MCF 10A (cell line): ENCODE data around the gene CDC45. TPM values are rescaled to one million over a fixed set of nuclear protein-coding genes. Genes with fewer than 3 reads are reported as not detected.

ENCODE experiments used
- BruUV-seq: library from RNA; stranded (reverse); fragments of 400-500 nt; replicated peaks from 2 replicates; lab custom pipeline; 2021; lab: Mats Ljungman, UMichigan
- CTCF ChIA-PET: fragments of 300-600 bp; sonication (Branson Sonifier 250); formaldehyde crosslinking; extraction: SDS; loops from one replicate; lab custom pipeline; 2021; ENCODE audit warnings: antibody characterized with exemption, inconsistent platforms; lab: Yijun Ruan, JAX
- POLR2A ChIA-PET: fragments of 300-600, 350-650 bp; sonication (Branson Sonifier 250); formaldehyde crosslinking; extraction: SDS; loops from one replicate; lab custom pipeline; 2020; ENCODE audit warnings: antibody characterized with exemption, inconsistent platforms; lab: Yijun Ruan, JAX
- DNase-seq: peaks from one replicate; pipeline ENCODE4 v3.0.0-alpha.2; 2018; ENCODE audit not compliant: unreplicated experiment
- H3K27ac Mint-ChIP-seq: one replicate; pipeline ENCODE4 v1.8.0; 2022; ENCODE audit warnings: mild to moderate bottlenecking, low read depth, mixed read lengths; ENCODE audit not compliant: unreplicated experiment
- H3K27me3 Mint-ChIP-seq: one replicate; pipeline ENCODE4 v1.8.0; 2022; ENCODE audit warnings: mixed read lengths; ENCODE audit not compliant: insufficient read depth, unreplicated experiment
- H3K36me3 Mint-ChIP-seq: one replicate; pipeline ENCODE4 v1.8.0; 2022; ENCODE audit warnings: mild to moderate bottlenecking, moderate library complexity, mixed read lengths; ENCODE audit not compliant: insufficient read depth, unreplicated experiment
- H3K4me1 Mint-ChIP-seq: one replicate; pipeline ENCODE4 v1.8.0; 2022; ENCODE audit warnings: mixed read lengths; ENCODE audit not compliant: insufficient read depth, unreplicated experiment
- H3K4me3 Mint-ChIP-seq: one replicate; pipeline ENCODE4 v1.8.0; 2022; ENCODE audit warnings: mild to moderate bottlenecking, moderate library complexity, mixed read lengths; ENCODE audit not compliant: unreplicated experiment
- H3K9me3 Mint-ChIP-seq: one replicate; pipeline ENCODE4 v1.8.0; 2022; ENCODE audit warnings: mixed read lengths; ENCODE audit not compliant: unreplicated experiment
- intact Hi-C: fragments of 100-400 bp; cut with micrococcal nuclease; formaldehyde crosslinking; loops from 2 replicates; pipeline ENCODE4 v1.14.1; 2022
- total RNA-seq: library from RNA; stranded (reverse); gene quantifications from 2 replicates; pipeline ENCODE4 v1.2.3, GENCODE V29; 2022
- TF ChIP-seq, protein P1 (sequence below): fragments of 200-600 bp; IDR thresholded peaks from one replicate; pipeline ENCODE4 v1.8.0; 2022; ENCODE audit warnings: antibody characterized with exemption, mild to moderate bottlenecking; ENCODE audit not compliant: unreplicated experiment

CDC45 gene
- total RNA-seq, 1 experiment from 2014 or later, result 18.6 TPM

- H3K27me3 Mint-ChIP-seq, result no peaks in the 10 kb centered on the region
- H3K4me3 Mint-ChIP-seq, result no peak overlapping the region
- peaks cover 9% of the 10 kb centered on the region for H3K36me3 Mint-ChIP-seq
- ChIA-PET POLR2A (interaction anchor here (0.7 kb wide), 1 partner anchor 555 kb away, joined by 5 read pairs; no protein-coding TSS in a partner anchor), CTCF (no interaction called here)
- no peak for DNase-seq
- no peak overlapping the region for H3K27ac Mint-ChIP-seq
- H3K4me1 Mint-ChIP-seq, result no peaks in the 10 kb centered on the region
- intact Hi-C loops, result no loop called here
- no peaks in the 10 kb centered on the region for H3K9me3 Mint-ChIP-seq
- TF ChIP-seq, protein P1, sequence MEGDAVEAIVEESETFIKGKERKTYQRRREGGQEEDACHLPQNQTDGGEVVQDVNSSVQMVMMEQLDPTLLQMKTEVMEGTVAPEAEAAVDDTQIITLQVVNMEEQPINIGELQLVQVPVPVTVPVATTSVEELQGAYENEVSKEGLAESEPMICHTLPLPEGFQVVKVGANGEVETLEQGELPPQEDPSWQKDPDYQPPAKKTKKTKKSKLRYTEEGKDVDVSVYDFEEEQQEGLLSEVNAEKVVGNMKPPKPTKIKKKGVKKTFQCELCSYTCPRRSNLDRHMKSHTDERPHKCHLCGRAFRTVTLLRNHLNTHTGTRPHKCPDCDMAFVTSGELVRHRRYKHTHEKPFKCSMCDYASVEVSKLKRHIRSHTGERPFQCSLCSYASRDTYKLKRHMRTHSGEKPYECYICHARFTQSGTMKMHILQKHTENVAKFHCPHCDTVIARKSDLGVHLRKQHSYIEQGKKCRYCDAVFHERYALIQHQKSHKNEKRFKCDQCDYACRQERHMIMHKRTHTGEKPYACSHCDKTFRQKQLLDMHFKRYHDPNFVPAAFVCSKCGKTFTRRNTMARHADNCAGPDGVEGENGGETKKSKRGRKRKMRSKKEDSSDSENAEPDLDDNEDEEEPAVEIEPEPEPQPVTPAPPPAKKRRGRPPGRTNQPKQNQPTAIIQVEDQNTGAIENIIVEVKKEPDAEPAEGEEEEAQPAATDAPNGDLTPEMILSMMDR, result no peak
- BruUV-seq, result no TSS peak
Measured at GRCh38 chr22:19516378-19517170, 36.9 kb downstream of the CDC45 start.

DNA sequence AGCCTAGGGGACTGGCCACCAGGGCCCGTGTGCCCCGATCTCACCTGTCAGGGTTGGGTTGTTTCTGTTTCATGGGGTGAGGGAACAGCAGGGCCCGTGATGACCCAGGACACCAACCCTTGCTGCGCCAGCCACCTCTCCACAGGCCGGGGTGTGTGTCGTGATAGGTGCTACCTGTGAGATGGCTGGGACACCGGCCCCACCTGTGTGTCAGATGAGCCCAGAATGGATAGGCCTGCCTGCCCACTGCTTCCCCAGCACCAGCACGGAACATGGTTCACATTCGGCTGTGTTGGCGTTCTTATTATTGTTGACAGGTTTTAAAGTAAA is 37.4 kb downstream of the CDC45 start:
- Mint-ChIP-seq H3K27ac (no peak overlapping the region), H3K9me3 (no peaks in the 10 kb centered on the region), H3K27me3 (no peaks in the 10 kb centered on the region), H3K36me3 (peaks cover 9% of the 10 kb centered on the region), H3K4me1 (no peaks in the 10 kb centered on the region), H3K4me3 (no peak overlapping the region)
- DNase-seq, result no peak
- intact Hi-C loops, result no loop called here
- CTCF ChIA-PET, result no interaction called here
- BruUV-seq, result no TSS peak
- TF ChIP-seq, protein P1, result no peak
- POLR2A ChIA-PET, result interaction anchor here (0.6 kb wide), 1 partner anchor 38 kb away, joined by 3 read pairs; the partner anchor contains the start of gene CDC45

GRCh38 chr22:19517919-19518611 is 38.3 kb downstream of the CDC45 start:
- DNase-seq, result no peak
- intact Hi-C loops, result no loop called here
- TF ChIP-seq, protein P1, result no peak
- no peak overlapping the region for H3K4me3 Mint-ChIP-seq
- no peaks in the 10 kb centered on the region for H3K4me1 Mint-ChIP-seq
- POLR2A ChIA-PET, result interaction anchor here (0.6 kb wide), 1 partner anchor 38 kb away, joined by 3 read pairs; the partner anchor contains the start of gene CDC45
- no peaks in the 10 kb centered on the region for H3K27me3 Mint-ChIP-seq
- no TSS peak for BruUV-seq
- no peaks in the 10 kb centered on the region for H3K9me3 Mint-ChIP-seq
- peaks cover 9% of the 10 kb centered on the region for H3K36me3 Mint-ChIP-seq
- no peak overlapping the region for H3K27ac Mint-ChIP-seq
- CTCF ChIA-PET, result no interaction called here

GRCh38 chr22:19518635-19519034 is 38.9 kb downstream of the CDC45 start:
- no peaks in the 10 kb centered on the region for H3K9me3 Mint-ChIP-seq
- peaks cover 9% of the 10 kb centered on the region for H3K36me3 Mint-ChIP-seq
- TF ChIP-seq, protein P1, result no peak
- POLR2A ChIA-PET, result no interaction called here
- no peaks in the 10 kb centered on the region for H3K4me1 Mint-ChIP-seq
- no peak overlapping the region for H3K27ac Mint-ChIP-seq
- DNase-seq, result no peak
- CTCF ChIA-PET, result interaction anchor here (0.5 kb wide), 1 partner anchor 391 kb away, joined by 3 read pairs; no protein-coding TSS in a partner anchor
- intact Hi-C loops, result no loop called here
- no peaks in the 10 kb centered on the region for H3K27me3 Mint-ChIP-seq
- no TSS peak for BruUV-seq
- H3K4me3 Mint-ChIP-seq, result no peak overlapping the region
